Measurements from ENCODE around the gene CEP68.
A peak's percentile ranks its signal among the peaks of the same experiment; 100 is the strongest.
"Not testable (repeated sequence)": the region's sequence is repeated elsewhere in the genome, so short reads cannot be mapped to it uniquely, and the experiment has no call there.

The CEP68 gene

DNA sequence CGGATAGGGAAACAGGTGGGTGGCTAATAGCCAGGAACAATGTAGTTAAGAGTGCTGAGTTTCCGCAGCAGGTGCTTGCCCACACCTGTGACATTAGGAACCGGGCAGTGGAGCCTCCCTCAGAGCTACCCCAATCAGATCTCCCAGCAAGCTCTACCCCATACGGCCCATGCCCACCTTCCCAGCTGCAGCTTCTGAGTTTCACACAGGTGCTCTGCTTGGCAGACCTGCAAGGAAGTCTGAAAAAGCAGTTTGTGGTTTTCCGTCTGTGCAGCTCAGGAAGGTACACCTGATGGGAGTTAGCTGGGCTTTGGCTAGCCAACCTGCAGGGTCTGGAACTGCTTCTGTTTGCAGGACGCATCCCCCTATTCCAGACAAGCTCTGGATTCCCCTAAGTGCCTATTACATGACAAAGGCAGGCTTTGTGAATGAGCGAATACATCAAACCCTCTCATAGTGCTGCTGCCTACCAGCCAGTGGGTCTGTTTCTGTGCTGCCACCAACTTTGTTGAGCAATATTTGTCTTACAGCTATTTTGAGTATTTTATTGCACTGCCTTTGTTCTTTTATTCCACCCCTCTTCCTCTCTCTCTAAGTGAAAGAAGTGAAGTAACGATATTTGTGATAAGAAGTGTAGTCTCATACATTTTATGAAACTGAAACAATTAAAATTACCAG lies 24.7 kb upstream of the CEP68 start:
- no peak for DNase-seq (ENCODE audit: low read depth)

DNA sequence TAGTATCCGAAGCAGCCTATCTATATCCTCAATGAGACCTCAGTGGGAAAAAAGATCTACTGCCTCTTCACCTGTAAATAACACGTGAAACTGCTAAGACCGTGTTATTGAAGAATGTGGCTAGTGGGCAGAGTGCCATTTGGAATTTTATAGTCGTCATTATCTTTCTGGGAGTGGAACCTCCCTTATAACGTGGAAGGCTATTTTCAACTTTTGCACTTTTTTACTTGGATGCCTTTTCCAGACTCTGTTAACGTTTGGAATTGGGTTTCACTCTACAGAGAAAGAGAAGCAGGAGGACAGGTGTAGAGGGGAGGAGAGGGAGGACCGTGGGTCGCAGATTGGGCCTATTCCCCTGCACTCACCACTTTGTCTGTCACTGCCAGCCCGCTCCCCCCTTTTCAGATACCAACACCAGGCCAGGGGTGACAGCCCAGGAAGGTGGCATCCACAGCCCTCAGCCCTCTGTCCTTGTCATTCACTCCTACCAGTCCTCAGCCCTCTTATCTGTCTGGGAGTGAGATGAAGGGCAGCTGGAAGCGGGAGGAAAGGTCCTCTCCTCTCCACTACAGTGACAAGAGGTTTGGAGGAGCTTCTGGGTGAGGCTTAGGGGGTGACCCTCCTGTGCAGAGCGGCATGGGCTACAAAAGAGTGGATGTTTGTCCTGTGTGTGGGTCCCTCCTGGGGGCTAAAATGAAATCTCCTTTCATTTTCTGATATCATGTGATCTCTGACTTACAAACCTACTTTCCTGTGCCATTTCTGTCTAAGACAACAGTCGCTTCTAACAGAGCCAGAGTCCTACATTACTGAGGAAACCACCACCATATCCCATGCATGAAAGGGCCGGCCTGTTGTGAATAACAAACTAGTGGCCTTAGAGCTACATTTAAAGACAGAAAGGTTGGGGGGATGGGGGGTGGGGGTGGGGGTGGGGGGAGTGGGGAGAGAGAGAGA lies 23.9 kb upstream of the CEP68 start:
- no peak for DNase-seq (ENCODE audit: low read depth)

DNA sequence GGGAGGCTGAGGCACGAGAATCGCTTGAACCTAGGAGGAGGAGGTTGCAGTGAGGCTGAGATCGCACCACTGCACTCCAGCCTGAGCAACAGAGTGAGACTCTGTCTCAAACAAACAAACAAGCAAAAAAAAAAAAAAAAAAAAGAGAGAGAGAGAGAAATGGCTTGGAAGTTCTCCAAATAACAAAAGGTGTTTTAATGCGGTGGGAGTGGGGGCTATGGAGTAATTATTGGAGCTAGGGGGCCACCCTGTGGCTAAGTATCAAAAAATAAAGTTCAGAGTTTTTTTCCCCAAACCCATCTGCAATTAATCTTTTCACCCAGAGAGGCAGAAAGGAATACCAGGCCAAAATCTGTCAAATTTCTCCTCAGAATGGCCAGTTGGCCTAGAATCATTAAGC lies 23.0 kb upstream of the CEP68 start:
- no peak for DNase-seq (ENCODE audit: low read depth)

DNA sequence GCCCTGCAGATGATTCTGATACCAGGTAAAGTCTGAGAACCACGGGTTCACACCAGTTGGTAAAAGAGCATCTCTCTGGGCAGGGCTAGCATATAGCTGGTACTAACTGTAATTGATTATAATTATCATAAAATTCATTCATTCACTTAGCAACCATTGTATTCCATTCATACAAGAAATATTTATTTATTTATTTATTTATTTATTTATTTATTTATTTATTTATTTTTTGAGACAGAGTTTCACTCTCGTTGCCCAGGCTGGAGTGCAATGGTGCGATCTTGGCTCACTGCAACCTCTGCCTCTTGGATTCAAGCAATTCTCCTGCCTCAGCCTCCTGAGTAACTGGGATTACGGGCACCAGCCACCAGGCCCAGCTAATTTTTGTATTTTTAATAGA lies 22.5 kb upstream of the CEP68 start:
- DNase-seq (ENCODE audit: low read depth): not testable (repeated sequence)

DNA sequence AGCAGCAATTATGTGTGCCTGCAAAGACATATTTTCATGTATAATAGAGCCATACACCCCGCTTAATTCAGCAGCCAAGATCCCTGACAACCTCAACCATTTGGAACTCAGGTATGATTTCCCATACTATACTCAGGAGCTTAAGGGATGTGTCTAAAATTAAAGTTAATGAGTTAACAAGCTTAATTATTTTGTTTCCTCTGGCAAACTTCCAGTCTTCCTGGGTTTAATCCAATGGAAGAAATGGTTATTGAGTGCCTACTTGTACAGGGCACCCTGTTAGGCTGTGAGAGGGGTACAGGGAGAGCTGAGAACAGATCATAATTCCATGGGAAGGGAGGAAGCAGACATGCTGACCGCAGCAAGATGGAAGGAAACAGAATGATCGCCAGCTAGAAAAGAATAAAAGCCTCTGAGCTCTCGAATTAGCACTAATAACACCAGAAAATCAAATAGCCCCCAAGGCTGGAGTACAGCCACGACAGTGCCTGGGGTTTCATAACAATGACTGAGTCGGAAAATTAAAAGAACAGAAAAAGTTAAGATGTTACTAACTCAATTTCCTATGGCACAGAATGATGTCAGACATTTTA lies 20.8 kb upstream of the CEP68 start:
- no peak for DNase-seq (ENCODE audit: low read depth)

DNA sequence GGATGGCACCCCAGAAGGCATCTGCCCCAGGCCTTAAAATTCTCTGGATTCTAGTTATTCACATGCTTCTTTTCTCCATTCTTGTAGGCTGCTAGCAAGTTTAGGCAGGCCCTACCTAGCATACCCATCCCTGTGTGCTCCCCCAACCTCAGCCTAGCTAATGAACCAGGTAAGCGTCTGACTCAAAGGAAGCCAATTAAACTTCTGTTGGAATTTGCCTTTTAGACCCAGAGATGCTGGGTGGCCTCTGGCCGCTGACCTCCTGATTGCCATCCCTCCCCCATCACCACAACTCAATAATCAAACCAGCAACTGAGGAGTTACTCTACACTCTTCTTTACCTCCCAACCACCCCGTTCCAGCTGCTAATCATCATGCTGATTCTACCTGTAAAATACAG lies 19.0 kb upstream of the CEP68 start:
- no peak for DNase-seq (ENCODE audit: low read depth)

DNA sequence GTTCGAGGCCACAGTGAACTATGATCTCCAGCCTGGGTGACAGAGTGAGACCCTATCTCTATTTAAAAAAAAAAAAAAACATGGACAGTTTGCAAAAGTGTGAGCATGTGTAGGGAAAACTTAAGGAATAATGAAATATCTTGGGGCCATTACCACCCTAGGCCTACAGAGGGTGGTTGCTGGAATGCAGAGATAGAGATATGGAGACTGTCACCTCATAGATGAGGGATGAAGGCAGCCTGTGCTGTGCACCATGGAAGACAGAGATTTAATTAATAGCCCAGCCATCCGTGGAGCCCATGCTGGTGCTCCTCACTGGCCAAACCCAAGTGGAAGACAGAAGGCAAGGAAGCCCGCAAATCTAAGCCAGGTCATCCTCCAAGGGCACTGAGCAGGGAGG lies 16.6 kb upstream of the CEP68 start:
- DNase-seq (ENCODE audit: low read depth): no peak

DNA sequence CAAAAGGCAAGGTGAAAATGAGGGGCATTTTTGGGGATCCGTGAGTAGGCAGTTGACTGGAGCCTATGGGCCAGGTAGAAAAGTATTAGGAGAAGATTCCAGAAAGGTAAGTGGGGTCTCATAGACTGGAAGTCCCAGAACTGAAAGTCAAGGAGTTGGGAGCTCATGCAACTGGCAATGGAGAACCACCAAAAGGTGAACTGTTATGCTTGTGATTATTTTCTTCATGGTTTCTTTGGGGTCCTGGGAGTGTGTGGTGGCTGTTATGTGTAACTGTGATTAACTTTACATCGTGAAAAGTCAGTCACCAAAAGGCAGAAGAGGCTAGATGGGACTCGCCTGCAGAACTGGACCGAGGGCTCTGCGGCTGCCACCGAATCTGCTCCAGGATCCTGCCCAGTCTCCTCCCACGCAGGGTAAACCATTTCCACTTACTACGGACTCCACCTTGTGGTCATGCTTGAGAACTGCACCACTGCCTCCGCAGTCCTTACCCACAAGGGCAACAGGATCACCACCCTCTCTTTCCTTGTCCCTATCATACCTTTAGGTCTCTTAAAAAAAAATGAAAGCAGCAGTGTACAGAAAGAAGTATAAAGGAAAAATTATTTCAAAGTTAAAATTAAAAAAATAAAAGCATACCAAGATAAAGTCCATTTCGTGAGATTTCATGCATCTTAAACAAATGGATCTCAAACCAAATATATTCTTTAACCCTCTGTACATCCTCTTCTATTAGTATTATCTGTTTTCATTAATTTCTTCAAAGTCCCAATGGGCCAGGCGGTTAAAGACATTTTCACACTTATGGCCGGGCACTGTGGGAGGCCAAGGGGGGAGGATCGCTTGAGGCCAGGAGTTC lies 15.6 kb upstream of the CEP68 start:
- DNase-seq (ENCODE audit: low read depth): peak; percentile 64

DNA sequence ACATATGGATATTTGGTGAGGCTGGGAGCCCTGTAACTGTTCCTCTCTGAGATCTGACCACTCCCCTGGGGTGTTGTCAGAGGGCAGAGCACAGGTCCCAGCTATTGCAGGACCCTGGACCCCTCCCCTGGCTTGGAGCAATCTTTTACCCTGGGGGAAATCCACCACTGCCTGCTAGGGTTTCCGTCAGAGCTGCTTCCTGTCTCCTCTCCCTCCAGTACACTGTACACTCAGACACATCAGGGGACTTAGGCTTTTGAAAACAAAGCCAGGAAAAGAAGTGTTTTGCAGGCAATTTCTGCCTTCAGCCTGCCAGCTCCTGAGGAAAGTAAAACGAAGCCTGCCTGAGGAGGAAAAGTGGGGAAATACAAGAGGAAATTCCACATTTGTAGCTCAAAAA lies 13.2 kb upstream of the CEP68 start:
- DNase-seq (ENCODE audit: low read depth): no peak

DNA sequence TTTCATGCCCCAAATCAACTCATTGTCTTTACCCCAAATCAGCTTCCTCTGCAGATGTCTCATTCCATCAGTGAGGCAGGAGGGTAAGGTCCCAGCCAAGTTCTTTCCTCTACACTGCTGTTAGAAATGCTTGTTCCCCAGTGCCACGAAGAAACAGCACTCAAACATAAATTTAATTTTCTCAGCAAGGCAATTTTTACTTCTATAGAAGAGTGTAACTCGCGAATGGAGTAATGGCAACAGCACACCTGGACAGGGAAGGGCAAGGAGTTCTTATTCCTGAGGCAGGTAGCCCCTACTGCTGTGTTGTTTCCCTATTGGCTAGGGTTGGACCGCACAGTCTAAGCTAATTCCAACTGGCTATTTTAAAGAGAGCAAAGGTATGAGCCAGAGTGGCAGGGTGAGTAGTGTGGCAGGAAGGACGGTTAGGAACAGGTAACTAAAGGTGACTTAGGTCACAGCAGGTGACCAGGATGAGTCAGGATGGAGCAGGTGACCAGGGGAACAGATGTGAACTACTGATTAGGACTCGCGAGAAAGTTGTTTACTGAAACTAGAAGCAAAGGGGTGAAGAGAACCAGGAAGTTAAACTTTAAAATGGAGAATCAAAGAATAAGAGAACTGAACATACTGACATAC lies 12.0 kb upstream of the CEP68 start:
- no peak for DNase-seq (ENCODE audit: low read depth)

DNA sequence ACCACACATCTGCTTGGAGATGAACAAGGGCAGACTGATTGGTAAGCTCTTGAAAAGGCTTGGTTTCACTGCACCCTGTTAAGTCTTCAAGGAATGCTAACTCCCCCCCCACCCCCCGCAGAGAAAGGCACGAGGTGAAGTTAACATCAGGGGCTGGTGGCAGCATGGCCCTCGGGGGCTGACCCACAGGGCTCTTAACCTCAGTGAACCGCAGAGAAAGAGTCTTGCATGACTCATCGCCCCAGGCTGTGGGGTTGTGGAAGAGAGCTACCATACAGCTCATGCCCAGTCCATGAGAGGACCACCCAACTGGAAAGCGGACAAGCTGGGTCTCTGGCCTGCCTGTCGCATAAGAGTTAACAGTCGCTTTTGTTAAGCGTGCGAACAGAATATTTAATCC lies 10.6 kb upstream of the CEP68 start:
- DNase-seq (ENCODE audit: low read depth): no peak

DNA sequence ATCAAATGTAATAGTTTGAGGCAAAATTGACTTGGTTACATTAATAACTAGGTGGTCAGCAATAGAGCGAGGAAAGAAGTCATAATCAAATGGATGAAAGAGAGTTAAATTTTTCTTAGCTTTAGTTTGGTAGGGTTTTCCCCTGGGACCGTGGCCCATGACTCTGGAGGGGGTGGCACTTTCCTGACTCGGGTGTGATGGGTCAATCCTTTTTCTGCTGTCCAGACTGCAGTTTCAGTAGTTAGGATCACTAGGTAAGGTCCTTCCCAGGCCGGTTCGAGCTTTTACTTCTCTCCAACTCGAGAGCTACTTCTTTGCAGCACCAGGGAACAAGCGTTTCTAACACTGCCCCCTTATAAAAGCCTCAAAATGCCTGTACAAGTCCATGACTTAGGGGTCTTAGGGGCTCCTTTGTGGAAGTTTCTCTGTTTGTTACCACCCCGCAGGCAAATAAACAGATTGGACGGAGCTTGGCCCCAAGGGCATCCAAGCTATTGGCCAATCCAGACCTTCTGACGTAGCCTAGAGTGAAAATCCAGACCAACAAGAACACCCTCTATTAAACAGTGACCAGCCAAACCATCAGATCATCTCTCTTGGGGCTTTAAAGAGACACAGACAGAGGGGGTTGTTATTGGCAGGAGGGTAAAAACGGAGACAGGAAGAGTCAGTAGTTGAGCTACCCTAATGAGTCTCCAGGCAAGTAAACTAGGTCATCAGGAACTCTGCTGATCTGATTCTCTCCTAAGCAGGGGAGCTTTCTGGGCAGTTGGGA lies 9.4 kb upstream of the CEP68 start:
- DNase-seq (ENCODE audit: low read depth): no peak

DNA sequence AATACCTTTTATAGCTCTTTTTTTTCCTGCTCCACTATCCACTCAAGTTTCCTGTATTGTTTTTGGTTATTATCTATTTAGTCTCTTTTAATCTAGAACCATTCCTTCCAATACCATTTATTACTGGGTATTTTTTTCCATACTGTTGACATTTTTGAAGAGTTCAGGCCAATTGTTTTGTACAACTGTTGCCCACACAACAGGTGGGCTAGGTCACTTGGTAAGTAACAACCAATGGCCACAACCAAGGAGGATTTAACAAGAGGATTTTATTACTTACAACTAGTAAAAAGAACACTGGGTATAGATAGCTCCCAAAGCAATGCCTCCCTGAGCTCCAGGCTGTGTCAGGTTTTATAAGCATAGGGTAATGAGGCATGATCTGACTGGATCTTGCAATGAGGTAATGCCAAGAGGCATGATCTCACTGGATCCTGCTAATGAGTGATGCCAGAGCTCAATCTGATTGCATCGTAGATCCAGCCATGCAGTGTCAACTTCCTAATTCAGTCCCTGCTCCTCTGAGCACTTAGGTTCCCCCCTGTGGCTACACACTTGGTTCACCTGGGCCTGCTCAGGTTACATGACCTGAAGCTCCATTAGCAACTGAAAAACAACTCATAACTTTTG lies 7.1 kb upstream of the CEP68 start:
- no peak for DNase-seq (ENCODE audit: low read depth)

DNA sequence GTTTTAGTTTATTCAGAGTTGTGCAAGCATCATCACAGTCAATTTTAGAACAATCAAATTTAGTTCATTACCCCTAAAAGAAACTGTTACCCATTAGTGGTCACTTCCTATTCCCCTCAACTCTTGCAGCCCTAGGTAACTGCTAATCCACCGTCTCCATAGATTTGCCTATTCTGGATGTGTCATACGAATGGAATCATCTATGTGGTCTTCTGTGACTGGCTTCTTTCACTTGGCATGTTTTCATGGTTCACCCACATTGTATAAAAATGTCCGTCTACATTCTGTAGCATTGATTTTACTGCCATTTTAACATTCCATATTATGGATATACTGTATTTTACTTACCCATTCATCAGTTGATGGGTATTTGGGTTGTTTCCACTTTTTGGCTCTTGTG lies 5.3 kb upstream of the CEP68 start:
- DNase-seq (ENCODE audit: low read depth): no peak

DNA sequence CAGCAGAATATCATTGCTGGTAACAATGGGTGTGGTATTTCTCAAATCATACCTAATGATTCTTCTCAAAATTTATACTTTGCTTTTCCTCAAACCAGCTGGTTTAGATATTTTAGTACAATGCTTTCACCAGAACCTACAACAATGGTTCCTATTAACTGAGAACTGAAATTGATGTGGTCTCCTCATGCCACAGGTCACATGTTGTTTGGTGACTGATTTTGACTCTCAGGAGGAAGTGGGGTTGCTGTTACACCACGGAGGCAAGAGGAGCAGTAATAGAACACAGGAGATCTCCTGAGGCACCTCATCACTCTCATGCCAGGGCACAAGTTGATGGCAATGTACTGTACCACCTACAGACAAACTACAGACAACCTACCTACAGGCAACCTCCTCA lies 3.0 kb upstream of the CEP68 start:
- DNase-seq (ENCODE audit: low read depth): no peak

DNA sequence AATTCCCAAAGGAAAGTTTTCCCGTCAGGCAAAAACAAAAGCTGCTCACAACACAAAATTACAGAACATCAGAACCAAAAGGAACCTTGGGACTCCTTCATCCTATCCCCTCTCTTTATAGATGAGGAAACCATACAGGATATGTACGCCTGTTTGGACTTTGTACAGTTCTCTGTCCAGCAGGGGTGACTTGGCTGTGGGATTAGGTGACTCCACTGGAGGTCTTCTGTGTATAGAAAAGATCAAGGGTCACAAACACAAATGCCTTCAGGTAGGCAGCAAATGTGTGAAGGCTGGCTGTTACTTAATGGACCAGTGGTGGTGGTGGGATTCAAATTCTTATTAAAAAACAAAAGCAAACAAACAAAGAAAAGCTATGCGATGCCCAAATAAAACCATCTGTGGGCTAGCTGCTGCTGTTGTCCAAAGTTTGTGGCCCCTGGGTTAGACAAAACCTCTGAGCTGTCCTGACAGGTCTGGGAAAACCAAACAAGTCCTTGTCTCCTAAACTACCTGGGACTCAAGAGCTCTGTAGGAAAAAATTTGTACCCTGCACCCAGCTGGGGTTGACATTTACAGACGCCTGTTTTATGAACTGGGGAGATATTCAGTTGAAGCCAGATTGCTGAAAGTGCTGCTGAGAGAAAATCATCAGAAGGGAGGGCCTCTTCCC lies 1.3 kb upstream of the CEP68 start:
- DNase-seq (ENCODE audit: low read depth): no peak

DNA sequence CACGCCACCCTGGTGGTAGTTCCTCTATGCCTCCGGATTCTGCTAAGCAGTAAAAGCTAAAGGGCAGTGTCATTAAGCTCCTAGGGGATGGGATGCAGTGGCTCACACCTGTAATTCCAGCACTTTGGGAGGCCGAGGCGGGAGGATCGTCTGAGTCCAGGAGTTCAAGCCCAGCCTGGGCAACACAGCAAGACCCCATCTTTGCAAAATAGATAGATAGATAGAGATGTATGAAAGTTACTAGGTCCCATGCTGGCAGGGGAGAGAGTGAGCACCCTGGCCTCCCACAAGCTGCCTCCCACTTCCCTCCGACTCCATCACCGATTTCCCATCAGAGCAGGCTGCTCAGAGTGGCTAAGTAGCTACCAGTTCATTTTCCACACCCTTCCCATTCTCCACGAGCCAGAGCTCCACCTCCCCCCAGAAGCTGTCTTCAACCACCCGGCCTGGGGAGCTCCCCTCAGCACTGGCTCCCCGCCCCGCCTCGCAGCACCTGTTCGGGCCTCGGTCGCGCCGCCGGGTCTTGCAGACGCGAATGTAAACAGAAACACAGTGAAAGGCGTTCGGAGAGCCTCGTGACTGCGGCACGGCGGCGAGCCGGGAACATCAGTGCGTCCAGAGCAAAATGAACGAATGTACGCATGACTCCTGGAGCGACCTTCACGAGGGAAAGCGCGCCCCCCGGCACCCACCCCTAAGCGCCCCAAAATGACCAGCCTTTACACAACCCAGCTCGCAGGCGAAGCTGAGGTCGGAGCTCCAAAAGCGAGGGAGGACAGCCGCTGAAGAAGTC lies 598 bp upstream of the CEP68 start:
- no peak for DNase-seq (ENCODE audit: low read depth)

DNA sequence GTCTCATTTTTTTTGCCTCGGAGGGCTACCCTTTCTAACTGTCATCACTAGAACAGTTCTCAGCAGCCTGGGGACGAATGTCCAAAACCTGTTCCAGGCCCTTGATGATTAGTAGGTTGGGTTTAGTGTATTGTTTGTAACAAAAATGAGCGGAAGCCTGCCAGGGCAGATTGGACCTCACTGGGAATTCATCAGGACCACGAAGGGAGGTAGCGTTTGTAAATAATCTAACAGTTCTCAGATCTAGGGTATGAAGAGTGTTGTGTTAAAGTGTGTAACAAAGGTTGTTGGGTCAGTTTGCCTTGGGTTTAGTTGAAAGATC lies 799 bp downstream of the CEP68 start:
- no peak for DNase-seq (ENCODE audit: low read depth)

DNA sequence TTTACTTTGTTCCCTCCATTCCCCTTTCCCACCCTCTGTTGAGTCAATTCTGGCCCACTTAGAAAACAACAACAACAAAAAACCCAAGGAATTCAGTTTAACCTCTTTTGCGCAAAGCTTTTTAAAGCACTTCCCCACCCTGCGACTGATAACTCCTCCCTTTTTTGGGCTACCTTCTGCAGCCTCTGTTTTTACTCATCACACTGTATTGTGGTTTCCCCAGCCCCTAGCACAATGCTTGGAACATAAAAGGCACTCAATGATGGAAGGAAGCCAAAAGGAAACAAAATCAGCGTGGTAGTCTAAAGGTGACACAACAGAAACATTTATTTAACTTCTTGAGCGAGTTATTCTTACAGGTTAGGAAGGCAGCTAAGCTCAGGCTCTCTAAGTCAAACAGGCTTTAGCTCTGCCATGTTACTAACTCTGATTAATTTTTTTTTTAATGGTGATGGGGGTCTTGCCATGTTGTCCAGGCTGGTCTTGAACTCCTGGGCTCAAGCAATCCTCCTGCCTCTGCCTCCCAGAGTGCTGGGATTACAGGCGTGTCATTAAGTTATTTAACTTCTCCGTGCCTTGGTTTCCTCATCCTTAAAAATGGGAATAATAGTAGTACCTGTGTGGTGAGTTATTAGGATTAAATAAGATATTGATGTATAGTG lies 1.3 kb downstream of the CEP68 start:
- DNase-seq (ENCODE audit: low read depth): no peak

All from GM04504 (cell line).